NAMALWA (cell line): ENCODE results near the gene USF3.
A peak's percentile ranks its signal among the peaks of the same experiment; 100 is the strongest.

ENCODE experiments used
- DNase-seq: peaks from one replicate; pipeline ENCODE4 v3.0.0-alpha.2; 2015; ENCODE audit warnings: low spot score

Gene USF3

DNA sequence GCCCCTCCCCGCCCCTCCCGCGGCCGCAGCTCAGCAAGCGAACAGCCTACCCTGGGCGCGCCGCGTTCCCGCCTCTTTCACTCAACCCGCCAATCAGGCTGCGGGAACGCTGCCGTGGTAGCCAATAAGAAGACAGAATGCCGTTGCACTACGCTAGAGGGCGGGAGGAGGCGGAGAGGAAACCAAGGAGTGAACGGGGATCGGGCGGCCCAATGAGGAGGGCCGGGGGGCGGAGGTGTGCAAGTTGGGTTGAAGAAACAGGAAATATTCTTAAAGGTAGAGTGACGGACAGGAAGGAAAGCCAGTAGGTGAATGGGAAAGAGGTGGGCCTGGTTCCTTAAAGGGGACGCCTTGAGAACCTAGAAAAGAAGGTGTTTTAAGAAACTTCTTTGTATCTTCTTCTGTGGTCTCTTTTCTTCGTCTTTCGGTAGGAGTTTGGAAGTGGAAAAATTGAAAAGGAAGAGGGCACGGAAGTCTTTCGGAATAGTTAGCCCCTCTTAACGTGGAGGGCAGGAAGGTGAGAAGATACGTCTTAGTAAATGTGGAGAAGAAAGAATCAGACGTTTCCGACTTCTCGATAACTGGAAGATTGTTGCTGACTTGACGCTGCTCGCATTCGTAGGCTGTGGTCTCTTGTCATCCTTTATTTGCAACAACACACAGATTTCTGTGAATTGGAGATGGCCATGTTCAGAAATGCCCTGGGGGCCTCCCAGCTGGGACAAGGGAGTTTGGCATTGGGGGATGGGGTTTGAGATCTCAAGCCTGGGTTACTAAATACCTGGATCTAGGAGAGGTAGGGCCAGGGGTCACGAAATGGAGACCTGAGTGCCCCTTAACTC lies 437 bp upstream of the USF3 start:
- peak; percentile 99 for DNase-seq

- no peak for DNase-seq
Measured at GRCh38 chr3:113695431-113695785, 1.0 kb downstream of the USF3 start.

- no peak for DNase-seq
Measured at GRCh38 chr3:113690482-113690881, 6.0 kb downstream of the USF3 start.

- no peak for DNase-seq
Measured at GRCh38 chr3:113685956-113686721, 10.3 kb downstream of the USF3 start.

DNA sequence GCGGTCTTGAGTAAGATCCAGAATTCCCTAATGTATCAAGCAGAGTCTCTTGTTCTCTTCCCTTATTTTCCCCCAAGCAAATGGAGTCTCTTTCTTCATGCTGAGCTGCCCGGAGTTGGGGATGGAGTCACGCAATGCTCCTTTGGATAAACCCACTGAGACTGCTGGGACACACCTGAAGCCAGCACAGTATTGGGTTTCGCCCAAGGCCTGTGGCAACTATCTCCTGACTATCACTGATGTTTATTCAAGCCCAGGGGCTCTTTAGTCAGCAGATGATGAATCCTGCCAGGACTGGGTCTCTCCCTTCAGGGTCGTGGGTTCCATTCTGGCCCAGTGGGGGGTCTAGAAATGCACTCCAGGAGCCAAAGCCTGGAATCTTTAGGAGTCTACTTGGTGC lies 11.3 kb downstream of the USF3 start:
- no peak for DNase-seq

GRCh38 chr3:113684271-113684819 lies 12.1 kb downstream of the USF3 start:
- no peak for DNase-seq

DNA sequence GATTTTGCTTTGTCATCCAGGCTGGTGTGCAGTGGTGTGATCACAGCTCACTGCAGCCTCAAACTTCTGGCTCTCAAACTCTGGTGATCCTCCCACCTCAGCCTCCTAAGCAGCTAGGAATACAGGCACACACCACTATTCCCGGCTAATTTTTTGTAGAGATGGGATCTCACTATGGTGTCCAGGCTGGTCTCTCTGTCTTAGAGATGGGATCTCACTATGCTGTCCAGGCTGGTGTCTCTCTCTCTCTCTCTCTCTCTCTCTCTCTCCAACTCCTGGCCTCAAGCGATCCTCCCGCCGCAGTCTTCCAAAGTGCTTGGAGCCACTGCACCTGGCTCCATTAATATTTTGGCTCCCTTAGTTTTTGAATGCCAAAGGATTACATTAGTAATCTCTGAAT lies 17.7 kb downstream of the USF3 start:
- DNase-seq: no peak

- DNase-seq: no peak
Measured at GRCh38 chr3:113677737-113678136, 18.7 kb downstream of the USF3 start.

GRCh38 chr3:113676261-113676660 lies 20.2 kb downstream of the USF3 start:
- DNase-seq: no peak

DNA sequence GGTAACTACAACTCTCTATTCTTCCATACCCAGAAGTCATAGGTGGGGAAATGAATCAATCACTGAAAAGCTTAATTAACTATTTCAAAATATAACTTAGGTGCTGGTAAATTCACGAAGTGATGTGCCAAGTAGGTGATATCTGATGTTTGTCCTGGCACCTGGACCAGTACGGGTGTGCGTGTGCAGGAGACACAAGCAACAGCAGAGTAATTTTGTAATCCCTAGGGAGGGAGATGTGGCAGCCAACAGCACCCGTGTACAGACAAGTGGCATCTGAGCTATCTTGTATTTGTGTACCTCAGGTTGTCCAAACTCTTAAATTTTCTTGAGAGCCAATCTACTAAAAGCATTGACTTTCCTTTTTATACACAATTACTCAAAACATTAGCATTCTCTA lies 22.8 kb downstream of the USF3 start:
- DNase-seq: no peak

- DNase-seq: peak; percentile 13
Measured at GRCh38 chr3:113668015-113668414, 28.4 kb downstream of the USF3 start.

DNA sequence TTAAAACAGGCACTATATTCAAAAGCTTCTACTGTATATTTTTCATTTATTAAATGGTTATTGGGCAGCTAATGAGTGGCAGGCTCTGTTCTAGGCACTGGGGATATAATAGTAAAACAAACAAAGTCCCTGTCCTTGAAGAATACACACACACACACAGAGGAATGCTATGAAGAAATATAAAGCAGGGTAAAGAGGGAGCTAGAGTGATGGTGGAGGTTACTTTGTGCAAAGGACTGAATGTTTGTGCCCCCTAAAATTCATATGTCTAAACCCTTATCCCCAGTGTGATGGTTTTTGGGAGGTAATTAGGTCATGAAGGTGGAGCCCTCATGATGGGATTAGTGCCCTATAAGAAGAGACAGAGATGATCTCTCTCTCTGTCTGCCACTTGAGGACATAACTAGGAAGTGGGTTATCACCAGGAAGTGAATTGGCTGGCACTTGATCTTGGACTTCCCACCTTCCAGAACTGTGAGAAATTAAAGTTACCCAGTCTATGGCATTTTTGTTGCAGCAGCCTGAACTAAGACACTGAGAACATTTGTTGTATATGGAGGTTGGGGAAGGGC lies 31.8 kb downstream of the USF3 start:
- no peak for DNase-seq

GRCh38 chr3:113663761-113664160 lies 32.7 kb downstream of the USF3 start:
- no peak for DNase-seq

- DNase-seq: no peak
Measured at GRCh38 chr3:113663324-113663750, 33.1 kb downstream of the USF3 start.

DNA sequence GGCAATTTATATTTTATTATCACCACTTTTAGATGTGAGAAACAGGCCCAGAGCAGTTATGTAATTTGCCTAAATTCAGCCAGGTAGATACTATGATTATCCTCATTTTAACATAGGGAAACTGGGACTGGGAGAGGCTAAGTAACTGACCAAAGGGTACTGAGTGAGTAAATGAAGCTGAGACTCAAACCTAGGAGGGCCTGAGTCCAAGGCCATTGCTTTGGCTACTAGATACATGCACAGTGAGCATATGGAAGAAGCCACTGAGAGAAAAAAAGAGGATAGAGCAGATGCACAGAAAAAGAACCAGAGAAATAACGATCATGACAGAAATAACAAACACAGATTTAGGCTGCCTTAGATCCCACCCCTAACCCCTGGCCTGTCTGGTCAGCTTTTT lies 33.6 kb downstream of the USF3 start:
- no peak for DNase-seq

DNA sequence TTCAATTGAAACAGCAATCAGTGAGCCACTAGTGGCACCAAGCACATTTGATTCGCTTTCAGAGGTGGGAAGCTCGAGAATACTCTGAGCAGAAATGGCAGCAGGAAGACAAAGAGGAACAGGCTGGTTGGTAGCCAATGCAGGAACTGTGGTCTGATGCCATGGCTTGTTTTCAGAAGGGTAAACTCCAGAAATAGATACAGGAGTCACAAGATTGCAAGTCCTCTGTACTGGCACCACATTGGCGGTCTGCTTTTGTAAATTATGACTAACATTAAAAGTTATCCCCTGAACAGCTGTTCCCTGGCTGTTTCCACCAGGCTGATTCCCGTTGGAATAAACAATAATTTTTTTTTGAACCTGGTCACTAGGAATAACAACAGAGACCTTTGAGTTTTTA lies 35.5 kb downstream of the USF3 start:
- peak; percentile 50 for DNase-seq

- peak; percentile 41 for DNase-seq
Measured at GRCh38 chr3:113660458-113660857, 36.0 kb downstream of the USF3 start.

GRCh38 chr3:113659996-113660395 lies 36.4 kb downstream of the USF3 start:
- DNase-seq: no peak

DNA sequence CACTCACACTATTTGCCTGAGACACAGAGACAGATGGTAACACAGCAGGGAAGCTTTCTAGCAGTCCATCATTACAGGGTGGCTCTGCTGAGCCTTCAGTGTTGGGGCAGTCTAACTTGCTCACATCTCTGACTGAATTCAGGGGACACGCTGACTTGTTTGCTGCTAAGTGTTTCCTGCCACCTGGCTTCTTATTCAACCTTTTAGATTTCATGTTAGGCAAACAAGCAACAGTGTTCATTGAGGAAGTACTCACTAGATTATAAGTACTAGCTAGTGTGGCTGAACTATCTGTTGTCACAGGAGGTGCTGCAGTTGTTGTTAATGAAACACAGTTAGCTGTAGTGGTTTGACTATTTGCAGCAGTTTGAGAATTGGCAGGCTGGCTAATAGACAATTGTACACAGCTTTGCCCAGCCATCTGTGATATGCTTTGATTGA lies 37.3 kb downstream of the USF3 start:
- peak; percentile 85 for DNase-seq

GRCh38 chr3:113658107-113658506 lies 38.3 kb downstream of the USF3 start:
- no peak for DNase-seq

- no peak for DNase-seq
Measured at GRCh38 chr3:113654851-113655250, 41.6 kb downstream of the USF3 start.

- DNase-seq: no peak
Measured at GRCh38 chr3:113654310-113654709, 42.1 kb downstream of the USF3 start.
